Activated CD8-positive, alpha-beta T cell treated with anti-CD3 and anti-CD28 coated beads, Interleukin-2, amount 10 ng/mL, durations not matched to agents 7 days and 5 days (primary cell): ENCODE measurements around the gene TMEM250. TPM values are rescaled to one million over a fixed set of nuclear protein-coding genes. Genes with fewer than 3 reads are reported as not detected.

Source experiments
- ATAC-seq: fragments of 150-1000 bp; cut with Tn5 transposase; one replicate; pipeline ENCODE4 v1.10.0; 2021; ENCODE audit warnings: moderate library complexity
- CTCF ChIA-PET: fragments of 350-600 bp; sonication (Branson Sonifier 250); formaldehyde crosslinking; loops from one replicate; lab custom pipeline; 2021; ENCODE audit warnings: antibody characterized with exemption; lab: Charles Lee
- POLR2A ChIA-PET: fragments of 350-600 bp; sonication (Branson Sonifier 250); formaldehyde crosslinking; loops from one replicate; lab custom pipeline; 2021; ENCODE audit warnings: antibody characterized with exemption; lab: Charles Lee
- DNase-seq: peaks from one replicate; pipeline ENCODE4 v3.0.0-alpha.2; 2020
- H3K27ac Mint-ChIP-seq: one replicate; pipeline ENCODE4 v1.8.0; 2021; ENCODE audit warnings: mild to moderate bottlenecking, mixed read lengths
- H3K27me3 Mint-ChIP-seq: one replicate; pipeline ENCODE4 v1.8.0; 2021; ENCODE audit warnings: low read depth, mixed read lengths
- H3K36me3 Mint-ChIP-seq: one replicate; pipeline ENCODE4 v1.8.0; 2021; ENCODE audit warnings: low read depth, mixed read lengths
- H3K4me1 Mint-ChIP-seq: one replicate; pipeline ENCODE4 v1.8.0; 2021; ENCODE audit warnings: low read depth, mixed read lengths
- H3K4me3 Mint-ChIP-seq: one replicate; pipeline ENCODE4 v1.8.0; 2021; ENCODE audit warnings: mild to moderate bottlenecking, mixed read lengths
- H3K9me3 Mint-ChIP-seq: one replicate; pipeline ENCODE4 v1.8.0; 2022; ENCODE audit warnings: mixed read lengths; ENCODE audit not compliant: insufficient read depth
- total RNA-seq, 2 experiments: library from RNA; stranded (reverse); gene quantifications; one replicate each; pipeline ENCODE4 v1.2.3, GENCODE V29; 2021

The TMEM250 gene
- total RNA-seq, 2 experiments from 2014 or later = 56.5 to 57.0 TPM

DNA sequence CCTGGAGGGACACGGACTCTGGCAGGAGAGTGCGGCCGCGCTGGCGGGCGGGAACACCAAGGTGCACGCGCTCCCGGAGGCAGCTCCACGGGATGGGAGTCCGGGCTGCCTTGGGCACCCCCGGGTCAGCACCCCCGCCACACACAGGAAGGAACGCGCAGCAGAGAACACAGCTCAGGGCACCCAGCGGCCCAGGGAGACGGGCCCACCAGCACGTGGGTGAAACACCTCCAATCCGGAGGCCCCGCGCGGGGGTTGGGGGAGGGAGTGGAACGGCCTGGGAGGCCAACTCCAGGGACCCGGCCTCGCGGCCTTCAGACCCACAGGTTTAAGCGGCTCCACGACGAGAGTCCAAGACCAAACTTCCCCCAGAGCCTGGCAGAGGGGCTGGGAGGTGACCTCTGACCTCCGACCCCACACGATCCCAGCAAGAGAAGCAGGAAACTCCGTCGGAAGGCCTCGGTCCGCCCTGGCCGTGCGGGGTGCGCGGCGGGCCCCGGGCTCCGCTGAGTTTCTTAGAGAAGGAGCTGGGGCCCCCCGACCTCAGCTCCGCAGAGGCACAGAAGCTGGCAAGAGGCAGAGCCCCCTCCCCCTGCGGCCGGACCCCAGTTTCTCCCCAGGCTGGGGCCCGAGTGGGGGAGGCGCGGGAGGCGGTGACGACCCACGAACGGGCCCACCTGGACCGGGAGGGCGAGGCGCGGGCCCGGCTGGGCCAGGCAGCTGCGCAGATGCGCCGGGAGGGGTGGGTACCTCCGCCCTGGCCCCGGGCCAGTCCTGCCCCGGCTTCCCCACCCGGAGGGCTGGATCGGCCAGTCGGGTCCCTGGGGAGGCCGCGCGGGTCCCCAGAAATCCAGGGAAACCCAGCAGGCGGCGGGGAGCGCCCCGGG is 24.4 kb downstream of the TMEM250 start:
- Mint-ChIP-seq H3K9me3 (no peaks in the 10 kb centered on the region), H3K27me3 (peaks cover 7% of the 10 kb centered on the region), H3K36me3 (no peaks in the 10 kb centered on the region), H3K27ac (peak overlapping the region; percentile 15), H3K4me1 (peaks cover 23% of the 10 kb centered on the region), H3K4me3 (peak overlapping the region; percentile 75)
- peak; percentile 67 for DNase-seq
- ChIA-PET CTCF (interaction anchor here (1.3 to 1.4 kb wide), 3 partner anchors 12 to 127 kb away, joined by 3 to 4 read pairs (median 4); no protein-coding TSS in a partner anchor), POLR2A (interaction anchor here (1.2 to 1.6 kb wide), 2 partner anchors 13 to 15 kb away, joined by 6 read pairs; no protein-coding TSS in a partner anchor)
- peak; percentile 62 for ATAC-seq

DNA sequence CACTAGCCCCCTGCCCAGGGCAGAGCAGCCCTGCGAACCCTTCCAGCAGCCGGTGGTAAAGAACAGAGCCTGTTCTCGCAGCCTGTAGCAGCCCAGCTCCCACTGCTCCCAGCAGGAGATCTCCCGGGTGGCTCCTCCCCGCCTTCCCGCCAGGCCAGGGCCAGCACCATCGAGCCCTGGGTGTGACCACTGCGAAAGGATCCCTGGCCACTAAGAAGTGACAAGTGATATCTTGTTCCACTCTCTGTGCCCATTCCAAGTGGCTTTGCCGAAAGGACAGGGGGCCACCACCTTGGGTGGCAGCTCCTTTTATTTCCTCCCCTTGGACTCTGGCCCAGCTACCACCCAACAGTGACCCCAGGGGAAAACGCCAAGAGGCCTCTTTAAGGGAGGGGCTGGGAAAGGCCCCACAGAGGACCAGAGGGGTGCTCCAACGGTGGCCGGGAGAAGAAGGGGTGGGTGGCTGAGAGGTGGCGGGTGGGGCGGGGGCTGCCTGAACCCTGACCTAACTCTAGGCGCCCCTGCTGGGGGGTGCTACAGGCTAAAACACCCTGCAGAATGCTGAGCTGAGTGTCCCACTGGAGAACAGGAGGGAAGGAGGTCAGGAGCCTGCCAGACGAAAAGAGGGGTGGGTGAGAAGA is 25.2 kb downstream of the TMEM250 start:
- ChIA-PET POLR2A (no interaction called here), CTCF (interaction anchor here (1.4 kb wide), 2 partner anchors 13 to 126 kb away, joined by 3 to 4 read pairs; no protein-coding TSS in a partner anchor)
- Mint-ChIP-seq H3K9me3 (no peaks in the 10 kb centered on the region), H3K36me3 (no peaks in the 10 kb centered on the region), H3K4me1 (peaks cover 17% of the 10 kb centered on the region), H3K27me3 (peaks cover 6% of the 10 kb centered on the region), H3K4me3 (peak overlapping the region; percentile 75), H3K27ac (no peak overlapping the region)
- ATAC-seq (no peak), DNase-seq (no peak)

DNA sequence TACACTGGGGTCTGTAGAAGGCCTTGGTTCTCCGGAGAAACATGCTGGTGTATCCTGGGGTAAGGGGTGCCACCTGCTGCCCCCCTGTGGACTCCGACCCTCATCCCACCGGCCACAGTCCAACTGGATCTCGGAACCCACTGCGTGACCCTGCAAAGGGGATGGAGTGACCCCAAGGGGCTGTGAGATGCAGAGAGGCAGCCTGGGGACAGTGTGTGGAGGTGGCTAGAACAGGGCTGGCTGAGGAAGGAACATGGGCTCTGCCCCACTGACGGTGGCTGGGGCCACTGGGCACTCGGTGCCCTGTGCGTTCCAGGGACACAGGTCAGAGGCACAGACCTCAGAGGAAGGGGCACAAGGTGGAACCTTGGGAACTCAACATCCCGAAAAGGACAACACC is 25.9 kb downstream of the TMEM250 start:
- Mint-ChIP-seq H3K36me3 (no peaks in the 10 kb centered on the region), H3K27ac (no peak overlapping the region), H3K27me3 (peaks cover 3% of the 10 kb centered on the region), H3K4me3 (peak overlapping the region; percentile 34), H3K9me3 (no peaks in the 10 kb centered on the region), H3K4me1 (peaks cover 15% of the 10 kb centered on the region)
- ChIA-PET POLR2A (no interaction called here), CTCF (no interaction called here)
- ATAC-seq = no peak
- no peak for DNase-seq

DNA sequence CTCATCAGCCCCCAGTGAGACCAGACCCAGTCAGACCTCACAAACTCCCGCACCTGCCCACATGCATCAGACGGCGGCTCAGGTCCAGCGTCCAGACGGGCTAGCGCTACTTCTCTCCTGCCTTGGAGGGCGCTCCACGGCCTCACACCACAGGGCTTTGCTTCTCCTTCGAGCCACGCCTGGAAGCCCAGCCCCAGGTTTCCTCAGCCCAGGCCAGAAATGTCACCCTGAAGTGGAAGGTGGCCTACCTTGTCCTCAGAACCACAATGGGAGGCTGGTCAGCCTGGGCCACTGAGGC is 26.4 kb downstream of the TMEM250 start:
- no peak overlapping the region for H3K4me3 Mint-ChIP-seq
- no peak overlapping the region for H3K27ac Mint-ChIP-seq
- POLR2A ChIA-PET = interaction anchor here (1.4 kb wide), 1 partner anchor 19 kb away, joined by 4 read pairs; no protein-coding TSS in a partner anchor
- H3K36me3 Mint-ChIP-seq = no peaks in the 10 kb centered on the region
- H3K4me1 Mint-ChIP-seq = peaks cover 15% of the 10 kb centered on the region
- CTCF ChIA-PET = interaction anchor here (4.0 kb wide), 1 partner anchor 30 kb away, joined by 30 read pairs; no protein-coding TSS in a partner anchor
- DNase-seq (no peak), ATAC-seq (no peak)
- no peaks in the 10 kb centered on the region for H3K9me3 Mint-ChIP-seq
- H3K27me3 Mint-ChIP-seq = no peaks in the 10 kb centered on the region

DNA sequence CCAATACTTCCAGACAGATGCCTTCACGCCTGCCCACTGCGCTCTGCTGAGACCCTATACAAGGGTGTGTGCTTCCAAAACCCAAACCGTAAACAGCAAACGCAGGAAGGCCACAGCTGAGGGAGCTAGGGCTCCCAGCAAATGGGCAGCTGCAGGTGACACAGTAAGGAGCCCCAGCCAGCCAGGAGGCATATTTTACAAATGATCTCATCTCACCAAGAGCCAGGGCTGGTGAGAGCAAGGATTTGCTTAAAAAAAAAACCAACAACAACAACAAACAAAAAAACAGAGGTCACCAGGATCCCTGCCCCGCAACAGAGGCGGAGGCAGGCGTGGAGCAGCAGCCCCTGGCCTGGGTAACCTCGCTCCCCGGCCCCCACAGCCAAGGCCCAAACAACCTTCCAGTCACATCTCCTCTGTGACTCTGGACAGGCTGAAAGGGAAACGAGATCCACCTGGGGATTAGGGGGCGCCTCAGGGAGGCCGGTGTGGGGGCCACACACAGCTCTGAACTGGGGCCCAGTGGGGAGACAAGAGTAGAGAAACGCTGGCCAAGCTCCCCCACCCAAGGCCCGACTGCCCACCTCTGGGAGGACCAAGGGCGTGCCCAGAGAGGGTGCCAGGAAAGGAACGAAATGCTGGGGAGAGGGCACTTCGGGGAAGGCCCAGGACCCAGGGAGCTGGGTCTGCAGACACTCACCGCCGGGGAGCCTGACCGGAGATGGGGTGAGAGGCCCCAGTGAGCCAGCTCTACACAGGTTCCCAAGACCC is 26.9 kb downstream of the TMEM250 start:
- Mint-ChIP-seq H3K36me3 (no peaks in the 10 kb centered on the region), H3K4me3 (no peak overlapping the region), H3K27me3 (no peaks in the 10 kb centered on the region), H3K4me1 (peaks cover 15% of the 10 kb centered on the region), H3K27ac (peak overlapping the region; percentile 28), H3K9me3 (no peaks in the 10 kb centered on the region)
- no peak for DNase-seq
- POLR2A ChIA-PET = interaction anchor here (1.4 kb wide), 1 partner anchor 20 kb away, joined by 4 read pairs; no protein-coding TSS in a partner anchor
- CTCF ChIA-PET = interaction anchor here (4.0 to 4.7 kb wide), 2 partner anchors 30 to 123 kb away, joined by 21 to 30 read pairs; no protein-coding TSS in a partner anchor
- no peak for ATAC-seq

DNA sequence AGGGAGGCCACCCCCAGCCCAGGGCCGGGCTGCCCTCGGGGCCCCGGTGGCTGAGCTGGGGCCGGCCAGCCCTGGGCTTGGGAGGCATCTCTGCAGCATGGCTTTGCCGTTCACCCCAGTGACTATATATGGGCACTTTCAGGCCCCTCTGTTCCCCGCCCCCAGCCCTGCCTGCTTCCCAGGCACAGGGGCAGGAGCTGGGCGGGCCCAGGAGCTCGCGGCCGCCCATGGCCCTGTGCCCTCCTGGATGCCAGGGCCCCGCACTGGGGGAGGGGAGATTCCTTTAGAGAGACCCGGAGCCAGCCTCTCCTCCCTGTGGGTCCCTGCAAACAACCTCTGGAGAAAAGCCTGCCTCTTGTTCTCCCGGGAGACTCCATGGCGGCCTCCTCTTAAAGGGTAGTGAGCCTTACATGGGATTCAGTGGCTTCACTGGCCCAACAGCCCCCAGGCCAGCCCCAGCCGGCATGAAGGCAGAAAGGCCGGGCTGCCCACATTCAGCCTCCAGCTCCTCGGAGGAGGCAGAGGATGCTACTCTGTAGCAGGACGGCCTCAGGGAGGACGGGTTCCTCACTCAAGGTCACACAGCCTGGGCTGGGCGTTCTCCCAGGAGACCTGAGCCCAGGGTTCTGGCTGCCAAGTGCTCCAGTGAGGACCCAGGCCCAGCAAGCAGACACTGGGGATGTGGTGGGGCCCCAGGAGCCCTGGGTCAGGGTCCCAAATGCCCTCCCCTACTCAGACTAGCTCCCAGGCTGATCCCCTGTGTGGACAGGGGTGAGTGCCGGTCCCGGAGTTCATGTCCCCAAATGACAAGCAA is 27.7 kb downstream of the TMEM250 start:
- H3K36me3 Mint-ChIP-seq = no peaks in the 10 kb centered on the region
- ChIA-PET CTCF (interaction anchor here (1.0 to 4.7 kb wide), 4 partner anchors 15 to 123 kb away, joined by 3 to 30 read pairs (median 13); no protein-coding TSS in a partner anchor), POLR2A (interaction anchor here (1.4 kb wide), 1 partner anchor 20 kb away, joined by 4 read pairs; no protein-coding TSS in a partner anchor)
- ATAC-seq (no peak), DNase-seq (no peak)
- H3K27ac Mint-ChIP-seq = peak overlapping the region; percentile 28
- H3K4me3 Mint-ChIP-seq = no peak overlapping the region
- H3K9me3 Mint-ChIP-seq = no peaks in the 10 kb centered on the region
- H3K4me1 Mint-ChIP-seq = peaks cover 11% of the 10 kb centered on the region
- no peaks in the 10 kb centered on the region for H3K27me3 Mint-ChIP-seq

DNA sequence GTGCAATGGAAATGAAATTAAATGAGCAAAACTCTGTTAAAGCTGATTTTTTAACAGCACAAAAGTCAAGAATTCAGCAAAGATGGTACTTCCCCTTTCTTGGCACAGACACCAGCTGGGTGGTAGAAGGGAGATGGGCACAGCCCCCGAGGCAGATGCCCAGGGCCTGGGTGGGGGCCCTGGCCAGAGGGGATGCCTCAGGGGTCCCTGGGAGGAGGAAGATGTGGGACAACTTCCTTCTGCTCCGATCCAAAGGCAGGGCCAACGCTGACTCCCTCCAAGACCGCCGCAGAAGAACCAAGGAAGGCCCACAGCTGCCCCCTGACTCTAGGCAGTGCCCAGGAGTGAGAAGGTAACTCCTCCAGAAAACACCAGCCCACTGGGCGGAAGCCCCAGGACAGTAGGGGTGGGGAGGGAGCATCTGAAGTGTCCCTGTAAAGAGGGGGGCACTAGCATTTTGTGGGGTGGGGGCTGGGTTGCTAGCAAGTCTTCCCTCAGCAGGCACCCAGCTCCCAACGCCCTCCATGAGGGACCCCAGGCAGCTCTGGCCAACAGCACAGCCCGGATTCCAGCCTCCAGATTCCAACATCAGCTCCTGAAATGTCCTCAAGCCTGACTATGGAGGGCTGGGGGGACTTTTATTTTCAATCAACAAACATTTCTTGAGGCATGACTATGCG is 28.5 kb downstream of the TMEM250 start:
- ATAC-seq (no peak), DNase-seq (no peak)
- no peaks in the 10 kb centered on the region for H3K9me3 Mint-ChIP-seq
- no peak overlapping the region for H3K27ac Mint-ChIP-seq
- peaks cover 9% of the 10 kb centered on the region for H3K4me1 Mint-ChIP-seq
- ChIA-PET CTCF (interaction anchor here (0.7 to 4.7 kb wide), 7 partner anchors 16 to 122 kb away, joined by 3 to 30 read pairs (median 3); no protein-coding TSS in a partner anchor), POLR2A (interaction anchor here (0.5 kb wide), 1 partner anchor 8 kb away, joined by 4 read pairs; no protein-coding TSS in a partner anchor)
- no peak overlapping the region for H3K4me3 Mint-ChIP-seq
- no peaks in the 10 kb centered on the region for H3K27me3 Mint-ChIP-seq
- H3K36me3 Mint-ChIP-seq = no peaks in the 10 kb centered on the region

DNA sequence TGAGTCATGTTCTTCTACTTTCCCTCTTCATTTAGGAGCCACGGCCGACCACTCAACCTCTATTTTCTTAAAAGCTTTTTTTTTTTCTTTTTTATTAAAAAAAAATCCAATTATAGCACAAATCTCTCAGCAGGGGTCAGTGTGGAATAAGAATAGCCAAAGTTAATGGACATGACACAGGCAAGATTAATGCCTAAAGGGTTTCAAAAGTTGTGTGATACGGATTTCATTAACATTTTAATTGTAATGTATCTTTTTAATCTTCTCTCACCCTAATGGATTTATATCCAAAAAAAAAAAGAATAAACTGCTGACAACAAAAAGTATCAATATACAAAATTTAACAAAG is 29.0 kb downstream of the TMEM250 start:
- ATAC-seq = no peak
- POLR2A ChIA-PET = no interaction called here

DNA sequence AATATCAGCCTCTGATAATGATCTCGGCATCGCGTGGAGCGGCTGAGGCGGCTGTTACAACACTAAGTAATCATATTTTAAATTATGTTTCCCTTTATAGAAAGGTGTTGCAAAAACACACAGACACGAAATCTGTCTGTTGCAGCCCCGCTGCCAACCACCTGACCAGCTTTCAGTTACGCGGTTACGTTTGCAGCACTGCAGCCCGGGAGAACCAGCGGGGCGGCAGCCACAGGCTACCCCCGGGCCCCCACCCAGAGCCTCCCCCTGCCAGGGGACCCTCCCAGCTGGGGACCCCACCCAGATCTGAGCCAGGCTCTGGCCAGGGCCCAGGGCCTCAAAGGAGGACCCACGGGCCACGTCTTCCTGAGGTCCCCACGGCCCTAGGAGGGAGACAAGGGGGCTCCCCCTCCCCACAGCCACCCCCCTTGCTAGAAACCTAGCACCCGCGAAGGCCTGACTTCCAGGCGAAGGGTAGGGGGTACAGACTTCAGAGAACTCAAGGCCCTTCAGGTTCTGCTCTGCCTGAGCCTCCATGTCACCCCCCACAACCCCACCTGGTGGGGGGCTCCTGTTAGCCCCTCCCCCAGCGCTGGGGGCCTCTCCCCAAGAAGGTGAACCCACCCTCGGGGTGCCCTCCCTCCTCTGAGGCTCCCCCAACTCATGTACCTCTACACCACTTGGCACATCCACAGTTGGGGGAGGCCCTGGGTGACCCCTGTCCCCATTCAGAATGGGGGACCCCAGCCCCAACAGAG is 29.6 kb downstream of the TMEM250 start:
- no peaks in the 10 kb centered on the region for H3K36me3 Mint-ChIP-seq
- H3K4me3 Mint-ChIP-seq = no peak overlapping the region
- no peaks in the 10 kb centered on the region for H3K9me3 Mint-ChIP-seq
- ChIA-PET CTCF (interaction anchor here (1.2 to 4.7 kb wide), 5 partner anchors 17 to 121 kb away, joined by 3 to 30 read pairs (median 5); no protein-coding TSS in a partner anchor), POLR2A (no interaction called here)
- DNase-seq = no peak
- peaks cover 15% of the 10 kb centered on the region for H3K4me1 Mint-ChIP-seq
- ATAC-seq = no peak
- no peaks in the 10 kb centered on the region for H3K27me3 Mint-ChIP-seq
- no peak overlapping the region for H3K27ac Mint-ChIP-seq

More for the DNA sequence above, 29.0 kb downstream of the TMEM250 start:
- H3K27me3 Mint-ChIP-seq = no peaks in the 10 kb centered on the region
- H3K4me1 Mint-ChIP-seq = peaks cover 11% of the 10 kb centered on the region
- H3K27ac Mint-ChIP-seq = no peak overlapping the region
- DNase-seq = no peak
- CTCF ChIA-PET = interaction anchor here (0.7 to 4.7 kb wide), 8 partner anchors 16 to 121 kb away, joined by 3 to 30 read pairs (median 3); no protein-coding TSS in a partner anchor
- H3K9me3 Mint-ChIP-seq = no peaks in the 10 kb centered on the region
- no peaks in the 10 kb centered on the region for H3K36me3 Mint-ChIP-seq
- no peak overlapping the region for H3K4me3 Mint-ChIP-seq
